H9 (cell line): ENCODE measurements around the gene GFY. TPM values are rescaled to one million over a fixed set of nuclear protein-coding genes. Genes with fewer than 3 reads are reported as not detected.
A peak's percentile ranks its signal among the peaks of the same experiment; 100 is the strongest.

ENCODE experiments used
- DNase-seq: peaks from one replicate; pipeline ENCODE4 v3.0.0-alpha.2; 2017
- H2AFZ ChIP-seq: one replicate; pipeline ENCODE4 v1.6.1; 2013; ENCODE audit warnings: mild to moderate bottlenecking, low read length, control low read depth, moderate library complexity
- H2AK5ac ChIP-seq: 2 replicates; pipeline ENCODE4 v1.6.1; 2013; ENCODE audit warnings: low read length, control low read depth, mixed read lengths; ENCODE audit not compliant: insufficient read length
- H2BK120ac ChIP-seq: one replicate; pipeline ENCODE4 v1.6.1; 2013; ENCODE audit warnings: low read depth, mild to moderate bottlenecking, low read length, control low read depth, inconsistent platforms; ENCODE audit not compliant: poor library complexity, severe bottlenecking
- H2BK12ac ChIP-seq: 2 replicates; pipeline ENCODE4 v1.6.1; 2013; ENCODE audit warnings: low read length, control low read depth, mixed read lengths, low read depth; ENCODE audit not compliant: insufficient read length
- H2BK15ac ChIP-seq: 2 replicates; pipeline ENCODE4 v1.6.1; 2013; ENCODE audit warnings: low read depth, low read length, control low read depth
- H2BK20ac ChIP-seq: one replicate; pipeline ENCODE4 v1.6.1; 2013; ENCODE audit warnings: low read depth, mild to moderate bottlenecking, low read length, control low read depth, inconsistent platforms; ENCODE audit not compliant: poor library complexity, severe bottlenecking
- H2BK5ac ChIP-seq: 2 replicates; pipeline ENCODE4 v1.6.1; 2013; ENCODE audit warnings: low read length, control low read depth, mixed read lengths; ENCODE audit not compliant: insufficient read length
- H3K14ac ChIP-seq: 2 replicates; pipeline ENCODE4 v1.6.1; 2013; ENCODE audit warnings: low read length, control low read depth; ENCODE audit not compliant: insufficient read depth
- H3K18ac ChIP-seq: 2 replicates; pipeline ENCODE4 v1.6.1; 2013; ENCODE audit warnings: low read depth, mild to moderate bottlenecking, mixed read lengths, low read length, control low read depth; ENCODE audit not compliant: insufficient read length
- H3K23ac ChIP-seq: 2 replicates; pipeline ENCODE4 v1.6.1; 2013; ENCODE audit warnings: low read length, control low read depth, mixed read lengths, low read depth; ENCODE audit not compliant: insufficient read length
- H3K23me2 ChIP-seq: 2 replicates; pipeline ENCODE4 v1.6.1; 2013; ENCODE audit warnings: low read depth, mild to moderate bottlenecking, mixed read lengths, low read length, control low read depth; ENCODE audit not compliant: insufficient read length, poor library complexity, severe bottlenecking
- H3K27ac ChIP-seq: 2 replicates; pipeline ENCODE4 v1.5.1; 2013; ENCODE audit warnings: low read length, control low read depth, mixed read lengths, low read depth; ENCODE audit not compliant: insufficient read length
- H3K27me3 ChIP-seq: 2 replicates; pipeline ENCODE4 v1.6.1; 2013; ENCODE audit warnings: low read length, control low read depth, inconsistent platforms; ENCODE audit not compliant: insufficient read depth
- H3K4ac ChIP-seq: 2 replicates; pipeline ENCODE4 v1.6.1; 2013; ENCODE audit warnings: low read depth, mild to moderate bottlenecking, control low read depth, inconsistent platforms, low read length, moderate library complexity
- H3K4me1 ChIP-seq: 2 replicates; pipeline ENCODE4 v1.6.1; 2013; ENCODE audit warnings: low read length, control low read depth, inconsistent platforms; ENCODE audit not compliant: insufficient read depth
- H3K4me2 ChIP-seq: 2 replicates; pipeline ENCODE4 v1.6.1; 2013; ENCODE audit warnings: low read length, control low read depth, mixed read lengths; ENCODE audit not compliant: insufficient read length, insufficient read depth
- H3K56ac ChIP-seq: 2 replicates; pipeline ENCODE4 v1.6.1; 2013; ENCODE audit warnings: low read depth, mild to moderate bottlenecking, mixed read lengths, low read length, control low read depth; ENCODE audit not compliant: insufficient read length
- H3K79me1 ChIP-seq: 2 replicates; pipeline ENCODE4 v1.6.1; 2013; ENCODE audit warnings: low read depth, mild to moderate bottlenecking, moderate library complexity, low read length, control low read depth, inconsistent platforms; ENCODE audit not compliant: insufficient read depth, poor library complexity, severe bottlenecking
- H3K79me2 ChIP-seq: 2 replicates; pipeline ENCODE4 v1.6.1; 2013; ENCODE audit warnings: low read length, control low read depth, inconsistent platforms; ENCODE audit not compliant: insufficient read depth
- H3K9ac ChIP-seq: 2 replicates; pipeline ENCODE4 v1.6.1; 2013; ENCODE audit warnings: low read length, control low read depth, mixed read lengths; ENCODE audit not compliant: insufficient read length; ENCODE audit errors: extremely low read depth
- H3K9me3 ChIP-seq: one replicate; pipeline ENCODE4 v1.6.1; 2013; ENCODE audit warnings: low read depth, low read length, inconsistent platforms; ENCODE audit not compliant: control insufficient read depth
- H3T11ph ChIP-seq: one replicate; pipeline ENCODE4 v1.6.1; 2013; ENCODE audit warnings: mild to moderate bottlenecking, low read length, control low read depth, inconsistent platforms
- H4K20me1 ChIP-seq: one replicate; pipeline ENCODE4 v1.6.1; 2013; ENCODE audit not compliant: control insufficient read depth, insufficient read length, insufficient read depth
- H4K5ac ChIP-seq: 2 replicates; pipeline ENCODE4 v1.6.1; 2013; ENCODE audit warnings: low read depth, mild to moderate bottlenecking, mixed read lengths, low read length, control low read depth; ENCODE audit not compliant: insufficient read length
- H4K8ac ChIP-seq: replicated peaks from 2 replicates; pipeline ENCODE4 v1.6.1; 2013; ENCODE audit warnings: low read length, control low read depth, mixed read lengths, low read depth; ENCODE audit not compliant: insufficient read length
- H4K91ac ChIP-seq: 2 replicates; pipeline ENCODE4 v1.6.1; 2013; ENCODE audit warnings: low read depth, mild to moderate bottlenecking, moderate library complexity, mixed read lengths, low read length, control low read depth; ENCODE audit not compliant: insufficient read length
- H3K27ac Mint-ChIP-seq, 3 experiments: 2 replicates in 2 of 3; 3 replicates in 1 of 3; pipeline ENCODE4 v1.8.0; 2020 to 2021; ENCODE audit warnings: mixed read lengths in 3 of 3, mild to moderate bottlenecking in 1 of 3, moderate library complexity in 1 of 3
- H3K27me3 Mint-ChIP-seq: 2 replicates; pipeline ENCODE4 v1.8.0; 2021; ENCODE audit warnings: low read depth, mild to moderate bottlenecking, moderate library complexity, mixed read lengths
- H3K36me3 Mint-ChIP-seq, 3 experiments: 2 replicates in 2 of 3; 3 replicates in 1 of 3; pipeline ENCODE4 v1.8.0; 2020 to 2021; ENCODE audit warnings: low read depth in 3 of 3, mixed read lengths in 3 of 3; ENCODE audit not compliant: insufficient read depth in 1 of 3
- H3K4me1 Mint-ChIP-seq, 2 experiments: 2 replicates each; pipeline ENCODE4 v1.8.0; 2020; ENCODE audit warnings: mixed read lengths in 2 of 2
- H3K4me3 Mint-ChIP-seq, 2 experiments: 2 replicates in 1 of 2; 3 replicates in 1 of 2; pipeline ENCODE4 v1.8.0; 2020 to 2021; ENCODE audit warnings: mild to moderate bottlenecking in 2 of 2, mixed read lengths in 2 of 2, moderate library complexity in 1 of 2
- H3K9me3 Mint-ChIP-seq, 2 experiments: 2 replicates in 1 of 2; 3 replicates in 1 of 2; pipeline ENCODE4 v1.8.0; 2020; ENCODE audit warnings: mild to moderate bottlenecking in 2 of 2, mixed read lengths in 2 of 2, moderate library complexity in 1 of 2
- CTCF ChIP-seq: fragments of 200-600 bp; sonication (generic); conservative IDR thresholded peaks from 3 replicates; pipeline ENCODE4 v1.8.0; 2021; ENCODE audit warnings: antibody characterized with exemption, mild to moderate bottlenecking
- WGBS: extraction: QIAGEN DNeasy Blood & Tissue Kit; methylation state at CpG from one replicate; pipeline ENCODE4 v1.1.7; 2013; ENCODE audit warnings: missing lambda C conversion rate, low lambda C conversion rate, mixed read lengths; ENCODE audit not compliant: insufficient read length; ENCODE audit errors: extremely low coverage; 5-methylcytosine and 5-hydroxymethylcytosine counted together
- total RNA-seq: library from RNA; stranded (reverse); gene quantifications from 2 replicates; pipeline ENCODE4 v1.2.1, GENCODE V29; 2021

GFY gene
- total RNA-seq, 1 experiment from 2014 or later: 1.3 TPM

DNA sequence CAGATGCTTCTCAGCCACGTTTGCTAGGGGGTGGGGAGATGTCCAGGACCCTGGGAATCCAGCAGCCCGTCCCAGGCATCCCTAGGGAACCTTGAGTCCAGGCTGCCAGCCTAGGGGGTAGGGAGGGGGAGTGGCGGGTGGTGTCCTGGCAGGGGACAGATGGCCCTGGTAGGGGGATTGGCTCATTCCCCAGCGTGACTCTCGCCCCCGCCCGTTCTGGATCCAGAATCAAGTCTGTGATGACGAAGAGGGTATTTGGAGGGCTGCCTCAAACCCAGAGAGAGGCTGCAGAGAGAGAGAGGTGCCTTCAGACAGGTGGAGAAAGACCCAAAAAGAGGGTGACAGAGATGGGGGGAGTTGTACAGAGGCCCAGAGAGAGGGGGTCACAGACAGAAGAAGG, 12.0 kb downstream of the GFY start:
- Histone ChIP-seq H4K5ac (no peak overlapping the region), H3K23ac (no peak overlapping the region), H3K79me1 (no peaks in the 10 kb centered on the region), H2AFZ (no peak overlapping the region), H3K79me2 (no peaks in the 10 kb centered on the region), H3K27me3 (peaks cover 36% of the 10 kb centered on the region; the same call in 1 of the 2 replicates), H3K18ac (no peak overlapping the region), H4K20me1 (no peaks in the 10 kb centered on the region), H3K23me2 (peaks cover 19% of the 10 kb centered on the region), H3K27ac (no peak overlapping the region), H3K14ac (no peak overlapping the region), H3K9me3 (no peaks in the 10 kb centered on the region), H2BK120ac (no peak overlapping the region), H3K56ac (no peak overlapping the region), H3K4ac (no peak overlapping the region), H2BK5ac (no peak overlapping the region), H3T11ph (no peak overlapping the region), H2AK5ac (no peak overlapping the region), H2BK20ac (no peak overlapping the region), H3K4me2 (peak overlapping the region; percentile 21), H2BK15ac (no peak overlapping the region), H4K8ac (no peak overlapping the region), H2BK12ac (no peak overlapping the region), H3K4me1 (no peaks in the 10 kb centered on the region), H4K91ac (no peak overlapping the region), H3K9ac (no peak overlapping the region)
- no peak for TF ChIP-seq CTCF
- no peak overlapping the region for H3K4me3 Mint-ChIP-seq
- peaks cover under 1 to 5% (median 1%) of the 10 kb centered on the region in 3 experiments; a peak in 4 of 7 replicates for H3K36me3 Mint-ChIP-seq
- H3K4me1 Mint-ChIP-seq: peaks cover 28 to 65% of the 10 kb centered on the region in 2 experiments
- peaks cover under 1 to 4% of the 10 kb centered on the region in 2 experiments; a peak in 2 of 5 replicates for H3K9me3 Mint-ChIP-seq
- no peak for DNase-seq
- H3K27ac Mint-ChIP-seq: no peak overlapping the region
- peaks cover 90% of the 10 kb centered on the region for H3K27me3 Mint-ChIP-seq
- no CpG with 5 or more reads among the region's 8 CpGs for WGBS
